ENCODE data around the gene NUDT6. TPM values are rescaled to one million over a fixed set of nuclear protein-coding genes. Genes with fewer than 3 reads are reported as not detected.
"Not testable (repeated sequence)": the region's sequence is repeated elsewhere in the genome, so short reads cannot be mapped to it uniquely, and the experiment has no call there.

The NUDT6 gene
- total RNA-seq, result 1 to 10 TPM; 9.1 to 9.2 TPM
- long read RNA-seq, transcript NUDT6-201 (5 exons, 1,169 nt), result major isoform, 7 of 11 reads
- long read RNA-seq, partial matches to known transcripts, result 0 of 11 reads
- long read RNA-seq, other reads (novel, unspliced or antisense), result 4 of 11 reads

- intact Hi-C loops (cut with DNase I), result loop anchor here in 1 of 2 donors (5.0 kb wide), 1 partner anchor 165 kb away; no protein-coding TSS in a partner anchor
- peak; percentile 60 for DNase-seq
- ATAC-seq, result peak; percentile 91 to 92
These were observed at the start of gene NUDT6 for GRCh38 chr4:122921971-122922876. Gene NUDT6, minus strand, starts transcription at chr4:122922597. Its CDS starts 25 bp downstream, at chr4:122922572.

- intact Hi-C loops (cut with DNase I), result no loop called here
These were observed 45.9 kb upstream of the NUDT6 start for GRCh38 chr4:122968227-122968812.

GRCh38 chr4:122967231-122967630 is 44.8 kb upstream of the NUDT6 start:
- DNase-seq, result no peak
- no peak for ATAC-seq
- intact Hi-C loops (cut with DNase I), result no loop called here

More at GRCh38 chr4:122968227-122968812, 45.9 kb upstream of the NUDT6 start:
- DNase-seq (no peak), ATAC-seq (no peak)

GRCh38 chr4:122966201-122966600 is 43.8 kb upstream of the NUDT6 start:
- DNase-seq (no peak), ATAC-seq (no peak)
- intact Hi-C loops (cut with DNase I), result no loop called here

GRCh38 chr4:122963216-122963615 is 40.8 kb upstream of the NUDT6 start:
- ATAC-seq, result no peak
- intact Hi-C loops (cut with DNase I), result no loop called here
- no peak for DNase-seq

- ATAC-seq (no peak), DNase-seq (no peak)
- intact Hi-C loops (cut with DNase I), result no loop called here
These were observed 38.2 kb upstream of the NUDT6 start for GRCh38 chr4:122960611-122961000.

- ATAC-seq (no peak), DNase-seq (no peak)
- intact Hi-C loops (cut with DNase I), result no loop called here
These were observed 37.7 kb upstream of the NUDT6 start for GRCh38 chr4:122959981-122960610.

- intact Hi-C loops (cut with DNase I), result no loop called here
- ATAC-seq (no peak), DNase-seq (no peak)
These were observed 37.0 kb upstream of the NUDT6 start for GRCh38 chr4:122959441-122959840.

- intact Hi-C loops (cut with DNase I), result no loop called here
- ATAC-seq, result no peak
- DNase-seq, result no peak
These were observed 36.1 kb upstream of the NUDT6 start for GRCh38 chr4:122958505-122958904.

GRCh38 chr4:122953924-122954323 is 31.5 kb upstream of the NUDT6 start:
- ATAC-seq (no peak), DNase-seq (no peak)
- intact Hi-C loops (cut with DNase I), result no loop called here

- ATAC-seq (no peak), DNase-seq (no peak)
- intact Hi-C loops (cut with DNase I), result no loop called here
These were observed 29.6 kb upstream of the NUDT6 start for GRCh38 chr4:122952028-122952427.

GRCh38 chr4:122948671-122949070 is 26.3 kb upstream of the NUDT6 start:
- DNase-seq, result no peak
- intact Hi-C loops (cut with DNase I), result no loop called here
- ATAC-seq, result no peak

GRCh38 chr4:122946142-122946541 is 23.7 kb upstream of the NUDT6 start:
- intact Hi-C loops (cut with DNase I), result no loop called here
- no peak for DNase-seq
- no peak for ATAC-seq

GRCh38 chr4:122945136-122945535 is 22.7 kb upstream of the NUDT6 start:
- intact Hi-C loops (cut with DNase I); ATAC-seq; DNase-seq: not testable (repeated sequence)

GRCh38 chr4:122932763-122933162 is 10.4 kb upstream of the NUDT6 start:
- intact Hi-C loops (cut with DNase I), result loop anchor here in 1 of 2 donors (5.0 kb wide), 1 partner anchor 330 kb away; no protein-coding TSS in a partner anchor

GRCh38 chr4:122930862-122931261 is 8.5 kb upstream of the NUDT6 start:
- intact Hi-C loops (cut with DNase I), result loop anchor here in 1 of 2 donors (5.0 kb wide), 1 partner anchor 329 kb away; no protein-coding TSS in a partner anchor
- no peak for ATAC-seq
- DNase-seq, result no peak

More at GRCh38 chr4:122932763-122933162, 10.4 kb upstream of the NUDT6 start:
- ATAC-seq (no peak), DNase-seq (no peak)

GRCh38 chr4:122928930-122929329 is 6.5 kb upstream of the NUDT6 start:
- no peak for ATAC-seq
- DNase-seq, result no peak
- intact Hi-C loops (cut with DNase I), result no loop called here

GRCh38 chr4:122922877-122923511 is 597 bp upstream of the NUDT6 start:
- ATAC-seq (peak; percentile 98 to 99), DNase-seq (peak; percentile 88)
- intact Hi-C loops (cut with DNase I), result loop anchor here in 1 of 2 donors (5.0 kb wide), 1 partner anchor 166 kb away; no protein-coding TSS in a partner anchor

GRCh38 chr4:122921300-122921699 is 1.1 kb downstream of the NUDT6 start:
- DNase-seq, result no peak
- intact Hi-C loops (cut with DNase I), result loop anchor here in 1 of 2 donors (5.0 kb wide), 1 partner anchor 164 kb away; no protein-coding TSS in a partner anchor

More at GRCh38 chr4:122921300-122921699, 1.1 kb downstream of the NUDT6 start:
- no peak for ATAC-seq
